A673 (cell line): ENCODE data around the gene LCN10. TPM values are rescaled to one million over a fixed set of nuclear protein-coding genes. Genes with fewer than 3 reads are reported as not detected.

Experiments used
- BruUV-seq: library from RNA; stranded (reverse); fragments of 400-500 nt; replicated peaks from 2 replicates; lab custom pipeline; 2021; lab: Mats Ljungman, UMichigan
- CTCF ChIA-PET: fragments of 300-600 bp; sonication (Branson Sonifier 250); formaldehyde crosslinking; loops from one replicate; lab custom pipeline; 2022; ENCODE audit warnings: antibody characterized with exemption; lab: Charles Lee
- POLR2A ChIA-PET: fragments of 300-600 bp; sonication (Branson Sonifier 250); formaldehyde crosslinking; loops from one replicate; lab custom pipeline; 2022; ENCODE audit warnings: antibody characterized with exemption; ENCODE audit not compliant: low non-redundant PET; lab: Charles Lee
- DNase-seq: peaks from one replicate; pipeline ENCODE4 v3.0.0-alpha.2; 2015; ENCODE audit warnings: low spot score
- H3K27ac ChIP-seq: fragments of 200-600 bp; sonication (generic); 2 replicates; pipeline ENCODE4 v1.5.1; 2016; ENCODE audit warnings: mixed run types, low read depth, mild to moderate bottlenecking, mixed read lengths, antibody characterized with exemption, low read length; ENCODE audit not compliant: poor library complexity, severe bottlenecking
- H3K27me3 ChIP-seq: fragments of 200-600 bp; sonication (generic); replicated peaks from 2 replicates; pipeline ENCODE4 v1.6.1; 2017; ENCODE audit warnings: mixed run types, low read depth, mild to moderate bottlenecking, mixed read lengths, antibody characterized with exemption, low read length; ENCODE audit not compliant: insufficient read depth, poor library complexity
- H3K36me3 ChIP-seq: fragments of 200-600 bp; sonication (generic); 2 replicates; pipeline ENCODE4 v1.6.1; 2016; ENCODE audit warnings: mixed run types, mild to moderate bottlenecking, mixed read lengths, antibody characterized with exemption, low read length; ENCODE audit not compliant: insufficient read depth, poor library complexity, severe bottlenecking
- H3K4me1 ChIP-seq: fragments of 200-600 bp; sonication (generic); 2 replicates; pipeline ENCODE4 v1.6.1; 2017; ENCODE audit warnings: mixed run types, mild to moderate bottlenecking, mixed read lengths, antibody characterized with exemption, low read length; ENCODE audit not compliant: insufficient read depth, poor library complexity, severe bottlenecking
- H3K4me3 ChIP-seq: fragments of 200-600 bp; sonication (generic); 2 replicates; pipeline ENCODE4 v1.5.1; 2016; ENCODE audit warnings: low read depth, mixed run types, mild to moderate bottlenecking, mixed read lengths, low read length; ENCODE audit not compliant: poor library complexity, severe bottlenecking
- H3K9me3 ChIP-seq: fragments of 200-600 bp; sonication (generic); 2 replicates; pipeline ENCODE4 v1.6.1; 2016; ENCODE audit warnings: mixed run types, low read depth, mild to moderate bottlenecking, mixed read lengths, antibody characterized with exemption, low read length; ENCODE audit not compliant: poor library complexity, severe bottlenecking
- CTCF ChIP-seq: fragments of 300-800, 200-600 bp; sonication (generic); conservative IDR thresholded peaks from 2 replicates; pipeline ENCODE4 v1.5.1; 2017; ENCODE audit warnings: low read depth, mild to moderate bottlenecking, antibody characterized with exemption, low read length, moderate library complexity, mixed read lengths
- EZH2 ChIP-seq: fragments of 200-600 bp; sonication (generic); IDR thresholded peaks from 2 replicates; pipeline ENCODE4 v1.6.1; 2017; ENCODE audit warnings: borderline replicate concordance, low read depth, mild to moderate bottlenecking, mixed read lengths, antibody characterized with exemption, low read length; ENCODE audit not compliant: poor library complexity, severe bottlenecking
- intact Hi-C: fragments of 100-400 bp; cut with micrococcal nuclease; formaldehyde crosslinking; loops from one replicate; pipeline ENCODE4 v1.10.0; 2022; ENCODE audit not compliant: unreplicated experiment
- total RNA-seq: library from RNA; stranded (reverse); gene quantifications from 2 replicates; pipeline ENCODE4 v1.2.3, GENCODE V29; 2021

Gene LCN10
- total RNA-seq, 1 experiment from 2014 or later, result 0.15 TPM

GRCh38 chr9:136714893-136715274 lies 27.9 kb downstream of the LCN10 start:
- BruUV-seq, result no TSS peak
- Histone ChIP-seq H3K4me3 (no peak overlapping the region), H3K27ac (no peak overlapping the region), H3K27me3 (no peaks in the 10 kb centered on the region), H3K9me3 (no peaks in the 10 kb centered on the region), H3K4me1 (peaks cover 20% of the 10 kb centered on the region), H3K36me3 (no peaks in the 10 kb centered on the region)
- DNase-seq, result no peak
- intact Hi-C loops, result no loop called here
- POLR2A ChIA-PET, result no interaction called here
- CTCF ChIA-PET, result no interaction called here
- TF ChIP-seq EZH2 (no peak), CTCF (no peak)

- peak overlapping the region; percentile 2 for H3K27ac ChIP-seq
- DNase-seq, result no peak
- H3K4me3 ChIP-seq, result peak overlapping the region; percentile 84
- H3K36me3 ChIP-seq, result no peaks in the 10 kb centered on the region
- H3K4me1 ChIP-seq, result peaks cover 16% of the 10 kb centered on the region
- H3K27me3 ChIP-seq, result no peaks in the 10 kb centered on the region
- no peak for TF ChIP-seq EZH2
- TF ChIP-seq CTCF, result no peak
- POLR2A ChIA-PET, result no interaction called here
- intact Hi-C loops, result no loop called here
- no peaks in the 10 kb centered on the region for H3K9me3 ChIP-seq
- BruUV-seq, result TSS peak; percentile 30
- CTCF ChIA-PET, result no interaction called here
Observed at GRCh38 chr9:136714096-136714892, 28.4 kb downstream of the LCN10 start.

- intact Hi-C loops, result no loop called here
- H3K9me3 ChIP-seq, result no peaks in the 10 kb centered on the region
- H3K27ac ChIP-seq, result peak overlapping the region; percentile 55
- BruUV-seq, result no TSS peak
- no peaks in the 10 kb centered on the region for H3K27me3 ChIP-seq
- H3K4me3 ChIP-seq, result peak overlapping the region; percentile 84
- CTCF ChIA-PET, result interaction anchor here (1.0 kb wide), 1 partner anchor 42 kb away, joined by 3 read pairs; no protein-coding TSS in a partner anchor
- TF ChIP-seq EZH2 (no peak), CTCF (no peak)
- no peaks in the 10 kb centered on the region for H3K36me3 ChIP-seq
- H3K4me1 ChIP-seq, result peaks cover 16% of the 10 kb centered on the region
- POLR2A ChIA-PET, result no interaction called here
- DNase-seq, result peak; percentile 53
Observed at GRCh38 chr9:136713550-136713949, 29.2 kb downstream of the LCN10 start.
